Naive thymus-derived CD8-positive, alpha-beta T cell (primary cell): Measurements from ENCODE around the gene RCAN1. TPM values are rescaled to one million over a fixed set of nuclear protein-coding genes. Genes with fewer than 3 reads are reported as not detected.

Source experiments
- ATAC-seq, 2 donors: fragments of 150-1000 bp; cut with Tn5 transposase in 1 of 2; sonication (Bioruptor Pico), chemical (Tn5 transposase) in 1 of 2; 1 replicate in 1 of 2; 2 replicates in 1 of 2; pipeline ENCODE4 v1.10.0; 2021; ENCODE audit warnings: mild to moderate bottlenecking in 2 of 2, moderate library complexity in 2 of 2
- POLR2A ChIA-PET: fragments of 350-600 bp; sonication (Branson Sonifier 250); formaldehyde crosslinking; loops from one replicate; lab custom pipeline; 2021; ENCODE audit warnings: antibody characterized with exemption; lab: Charles Lee
- DNase-seq, 10 donors: peaks; one replicate each; pipeline versions ENCODE4 v3.0.0 to v3.0.0-alpha.2; 2020 to 2022
- H3K27ac Mint-ChIP-seq, 10 donors: one replicate each; pipeline ENCODE4 v1.8.0; 2020 to 2022; ENCODE audit warnings: mild to moderate bottlenecking in 10 of 10, mixed read lengths in 10 of 10, moderate library complexity in 4 of 10, inconsistent platforms in 1 of 10
- H3K27me3 Mint-ChIP-seq, 5 donors: one replicate each; pipeline ENCODE4 v1.8.0; 2021 to 2022; ENCODE audit warnings: mixed read lengths in 5 of 5
- H3K36me3 Mint-ChIP-seq, 3 donors: one replicate each; pipeline ENCODE4 v1.8.0; 2020 to 2022; ENCODE audit warnings: mixed read lengths in 3 of 3, mild to moderate bottlenecking in 2 of 3, inconsistent platforms in 1 of 3
- H3K4me1 Mint-ChIP-seq, 4 donors: one replicate each; pipeline ENCODE4 v1.8.0; 2021 to 2022; ENCODE audit warnings: mixed read lengths in 4 of 4
- H3K4me3 Mint-ChIP-seq, 10 donors: one replicate each; pipeline ENCODE4 v1.8.0; 2020 to 2022; ENCODE audit warnings: mild to moderate bottlenecking in 10 of 10, mixed read lengths in 10 of 10, moderate library complexity in 6 of 10, inconsistent platforms in 1 of 10
- H3K9me3 Mint-ChIP-seq, 9 donors: one replicate each; pipeline ENCODE4 v1.8.0; 2020 to 2022; ENCODE audit warnings: mixed read lengths in 9 of 9, mild to moderate bottlenecking in 3 of 9, inconsistent platforms in 1 of 9, moderate library complexity in 1 of 9
- polyA plus RNA-seq, 3 donors: library from polyadenylated mRNA; unstranded; fragments of 300-500 nt; fragmentation: Illumina TruSeq; gene quantifications; one replicate each; pipeline ENCODE4 v1.2.3, GENCODE V29; 2021
- total RNA-seq, 8 experiments: library from RNA in 2 of 8; stranded (reverse) in 2 of 8; gene quantifications; one replicate each; pipeline ENCODE4 v1.2.3 and lab custom pipeline; 2021 to 2026

RCAN1 gene
- total RNA-seq (1 to 10 TPM; 6.8 to 7.5 TPM), polyA plus RNA-seq (10 to 100 TPM; 11.1 to 15.9 (median 13.2) TPM), total RNA-seq (lab: John Stamatoyannopoulos, UW) (3.4 to 11.5 (median 9.7) reads per million in 6 experiments)

DNA sequence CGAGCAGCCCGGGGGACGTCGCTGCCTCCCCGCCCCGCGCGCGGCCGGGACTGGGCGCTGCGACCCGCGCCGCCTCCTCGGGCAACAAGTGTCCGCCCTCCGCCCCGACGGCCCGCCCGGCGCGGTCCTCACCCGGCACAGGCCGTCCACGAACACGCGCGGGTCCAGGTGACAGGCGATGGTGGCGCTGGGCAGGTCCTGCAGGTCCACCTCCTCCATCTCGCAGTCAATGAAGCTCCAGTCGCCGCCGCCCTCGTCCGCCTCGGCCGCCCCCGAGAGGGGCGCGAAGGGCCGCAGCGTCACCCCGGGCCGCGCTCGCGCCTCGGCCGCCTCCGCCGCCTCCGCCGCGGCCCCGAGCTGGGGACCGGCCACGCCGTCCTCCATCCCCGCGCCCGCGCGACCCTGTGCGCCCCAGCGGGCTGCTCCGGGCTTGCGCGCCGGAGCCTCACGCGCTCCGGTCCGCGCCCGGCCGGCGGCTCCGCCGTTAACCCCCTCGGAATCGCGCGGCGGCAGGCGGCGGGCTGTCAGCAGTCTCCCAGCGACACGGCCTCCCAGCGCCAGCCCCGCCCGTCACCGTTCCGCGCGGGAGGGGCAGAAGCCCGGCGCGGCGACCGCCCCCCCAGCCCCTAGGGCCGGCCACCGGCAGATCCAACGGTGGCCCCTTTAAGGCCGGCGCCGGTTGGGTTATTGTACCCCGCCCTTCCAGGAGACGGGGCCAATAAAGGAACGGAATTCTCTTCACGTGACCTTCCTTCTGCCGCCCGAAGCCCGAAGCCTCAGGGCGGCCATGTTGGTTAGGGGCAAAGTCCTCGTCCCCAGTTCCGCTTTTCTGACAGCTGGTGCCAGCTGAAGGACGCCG, at the start of gene RCAN1:
RCAN1 (minus strand) TSS at position 486 of the 859 bp plus-strand sequence; CDS start at position 384, 102 bp downstream.
- Mint-ChIP-seq H3K36me3 (no peaks in the 10 kb centered on the region), H3K4me1 (peaks cover 16 to 31% (median 23%) of the 10 kb centered on the region in 4 donors), H3K9me3 (no peaks in the 10 kb centered on the region), H3K27ac (peak within 1 kb of the TSS; percentile 81 to 96 (median 92)), H3K27me3 (peaks cover 0 to 3% (median 0%) of the 10 kb centered on the region in 5 donors), H3K4me3 (peak within 1 kb of the TSS; percentile 86 to 95 (median 92))
- POLR2A ChIA-PET, result interaction anchor here (0.6 to 0.9 kb wide), 2 partner anchors 13 to 667 kb away, joined by 3 read pairs; no protein-coding TSS in a partner anchor
- DNase-seq (peak; percentile 71 to 91 (median 84)), ATAC-seq (peak; percentile 94 to 97)

DNA sequence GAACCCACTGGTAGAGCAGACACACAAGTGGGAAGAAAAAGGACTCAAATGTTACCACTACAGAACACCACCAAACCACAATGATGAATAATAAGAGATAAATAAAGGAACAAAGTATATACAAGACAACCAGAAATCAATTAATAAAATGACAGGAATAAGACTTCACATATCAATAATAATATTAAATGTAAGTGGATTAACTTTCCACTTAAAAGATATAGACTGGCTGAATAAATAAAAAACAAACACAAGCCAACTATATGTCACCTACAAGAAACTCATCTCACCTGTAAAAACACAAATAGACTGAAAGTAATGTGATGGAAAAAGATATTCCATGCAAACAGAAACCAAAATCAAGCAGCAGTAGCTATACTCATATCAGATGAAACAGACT, 46.9 kb upstream of the RCAN1 start:
- POLR2A ChIA-PET, result interaction anchor here (0.6 kb wide), 1 partner anchor 13 kb away, joined by 6 read pairs; no protein-coding TSS in a partner anchor
- no peak for DNase-seq
- Mint-ChIP-seq H3K36me3 (peaks cover 0 to 31% (median 12%) of the 10 kb centered on the region in 3 donors), H3K27ac (no peak overlapping the region), H3K27me3 (peaks cover 19 to 62% (median 36%) of the 10 kb centered on the region in 5 donors), H3K9me3 (peaks cover 14 to 38% (median 28%) of the 10 kb centered on the region in 9 donors), H3K4me1 (no peaks in the 10 kb centered on the region), H3K4me3 (no peak overlapping the region)
- no peak for ATAC-seq

DNA sequence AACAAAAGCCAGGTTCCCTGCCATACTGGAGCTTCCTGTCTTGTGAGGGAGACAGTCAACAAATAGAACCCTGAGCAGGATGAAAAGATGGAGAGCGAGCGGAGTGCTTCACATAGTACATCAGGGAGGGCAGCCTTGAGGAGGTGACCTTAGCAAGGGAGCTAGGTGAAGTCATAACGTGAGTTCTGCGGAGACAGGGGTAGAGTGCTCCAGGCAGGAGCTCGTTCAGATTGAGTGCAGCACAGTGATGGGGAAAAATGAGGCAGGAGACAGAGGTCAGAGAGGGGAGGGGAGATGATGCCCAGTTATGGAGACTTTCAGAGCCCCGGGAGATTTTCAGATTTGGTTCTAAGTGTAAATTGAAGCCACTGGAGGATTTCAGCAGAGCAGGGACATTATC, 38.6 kb upstream of the RCAN1 start:
- H3K27ac Mint-ChIP-seq, result no peak overlapping the region
- H3K4me3 Mint-ChIP-seq, result no peak overlapping the region
- DNase-seq (no peak), ATAC-seq (no peak)
- H3K27me3 Mint-ChIP-seq, result peaks cover 28 to 57% (median 31%) of the 10 kb centered on the region in 5 donors
- H3K36me3 Mint-ChIP-seq, result peaks cover 0 to 18% (median 15%) of the 10 kb centered on the region in 3 donors
- H3K9me3 Mint-ChIP-seq, result peaks cover 0 to 36% (median 5%) of the 10 kb centered on the region in 9 donors
- peaks cover 0 to 10% (median 0%) of the 10 kb centered on the region in 4 donors for H3K4me1 Mint-ChIP-seq
- POLR2A ChIA-PET, result no interaction called here

DNA sequence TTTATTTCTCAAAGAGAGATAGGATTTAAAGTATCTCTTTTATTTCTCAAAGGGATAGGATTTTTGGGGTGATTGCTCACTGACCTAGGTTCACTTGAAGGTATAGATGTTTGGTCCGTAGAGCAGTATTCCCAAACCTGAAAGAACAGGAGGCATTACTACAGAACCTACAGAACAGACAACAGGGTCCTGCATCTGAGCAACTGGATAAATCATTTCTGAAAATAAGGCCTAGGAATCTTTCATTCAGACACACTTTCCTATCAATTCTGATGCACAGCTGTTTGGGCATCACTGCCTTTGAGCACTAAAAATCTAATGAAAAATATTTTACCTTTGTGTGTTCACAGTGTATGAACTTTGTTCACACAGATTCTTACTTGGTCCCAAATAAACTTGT, 36.7 kb upstream of the RCAN1 start:
- peaks cover 22 to 49% (median 29%) of the 10 kb centered on the region in 5 donors for H3K27me3 Mint-ChIP-seq
- ATAC-seq, result no peak
- POLR2A ChIA-PET, result no interaction called here

DNA sequence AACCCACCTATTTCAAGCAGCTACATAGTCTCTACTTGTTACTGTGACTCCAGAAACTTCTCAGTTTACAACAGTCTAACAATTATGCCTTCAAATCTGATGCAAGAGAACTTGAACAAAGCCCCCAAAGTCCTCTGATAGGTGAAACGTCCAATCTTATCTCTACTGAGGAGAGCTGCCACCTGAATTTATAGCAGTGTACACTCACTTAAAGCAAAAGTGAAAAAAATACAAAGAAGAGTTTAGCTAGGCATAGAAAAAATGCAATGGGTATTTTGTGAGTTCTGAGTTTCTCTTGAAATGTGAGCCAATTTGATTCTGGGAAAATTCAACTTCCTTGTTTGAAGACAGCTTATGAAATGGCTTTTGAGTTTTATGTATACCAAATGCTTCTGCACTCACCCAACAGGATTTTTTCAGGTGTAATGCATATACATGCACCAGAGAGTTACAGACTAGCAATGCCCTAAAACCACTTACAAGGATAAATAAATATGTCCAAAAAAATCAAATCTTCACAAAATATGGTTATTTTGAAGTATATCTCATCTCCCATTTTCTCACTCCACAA, 36.0 kb upstream of the RCAN1 start:
- Mint-ChIP-seq H3K27ac (no peak overlapping the region), H3K9me3 (peaks cover 0 to 35% (median 5%) of the 10 kb centered on the region in 9 donors), H3K27me3 (peaks cover 20 to 42% (median 28%) of the 10 kb centered on the region in 5 donors), H3K4me3 (no peak overlapping the region), H3K36me3 (peaks cover 0 to 18% (median 15%) of the 10 kb centered on the region in 3 donors), H3K4me1 (peaks cover 0 to 10% (median 0%) of the 10 kb centered on the region in 4 donors)
- POLR2A ChIA-PET, result no interaction called here
- ATAC-seq (no peak), DNase-seq (no peak)

More for the DNA sequence above, 36.7 kb upstream of the RCAN1 start:
- no peak overlapping the region for H3K4me3 Mint-ChIP-seq
- H3K4me1 Mint-ChIP-seq, result peaks cover 0 to 10% (median 0%) of the 10 kb centered on the region in 4 donors
- peaks cover 0 to 35% (median 5%) of the 10 kb centered on the region in 9 donors for H3K9me3 Mint-ChIP-seq
- no peak for DNase-seq
- peaks cover 0 to 18% (median 15%) of the 10 kb centered on the region in 3 donors for H3K36me3 Mint-ChIP-seq
- H3K27ac Mint-ChIP-seq, result no peak overlapping the region

DNA sequence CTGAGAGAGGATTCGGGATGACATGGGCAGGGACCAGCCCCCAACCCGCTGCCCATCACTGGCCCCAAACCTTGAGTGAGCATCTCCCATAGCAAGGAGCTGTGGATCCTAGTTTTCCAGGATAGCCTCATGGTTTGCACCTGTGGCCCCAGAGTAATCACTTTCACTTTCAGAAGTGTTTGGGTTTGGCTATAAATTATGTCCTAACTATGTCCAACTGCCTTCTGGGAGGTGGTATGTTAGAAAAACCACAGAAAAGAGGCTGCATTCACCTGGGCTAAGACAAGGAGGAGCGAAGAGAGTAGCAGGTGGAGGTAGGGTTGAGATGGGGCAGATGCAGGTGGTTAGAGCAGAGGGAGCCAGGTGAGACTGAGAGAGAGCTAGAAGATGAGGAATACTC, 34.5 kb upstream of the RCAN1 start:
- peaks cover 0 to 10% (median 0%) of the 10 kb centered on the region in 4 donors for H3K4me1 Mint-ChIP-seq
- peaks cover 17 to 35% (median 28%) of the 10 kb centered on the region in 5 donors for H3K27me3 Mint-ChIP-seq
- no peak overlapping the region for H3K27ac Mint-ChIP-seq
- H3K36me3 Mint-ChIP-seq, result peaks cover 0 to 18% (median 15%) of the 10 kb centered on the region in 3 donors
- ATAC-seq, result no peak
- DNase-seq, result no peak
- H3K9me3 Mint-ChIP-seq, result peaks cover 0 to 35% (median 5%) of the 10 kb centered on the region in 9 donors
- no peak overlapping the region for H3K4me3 Mint-ChIP-seq
- POLR2A ChIA-PET, result no interaction called here

DNA sequence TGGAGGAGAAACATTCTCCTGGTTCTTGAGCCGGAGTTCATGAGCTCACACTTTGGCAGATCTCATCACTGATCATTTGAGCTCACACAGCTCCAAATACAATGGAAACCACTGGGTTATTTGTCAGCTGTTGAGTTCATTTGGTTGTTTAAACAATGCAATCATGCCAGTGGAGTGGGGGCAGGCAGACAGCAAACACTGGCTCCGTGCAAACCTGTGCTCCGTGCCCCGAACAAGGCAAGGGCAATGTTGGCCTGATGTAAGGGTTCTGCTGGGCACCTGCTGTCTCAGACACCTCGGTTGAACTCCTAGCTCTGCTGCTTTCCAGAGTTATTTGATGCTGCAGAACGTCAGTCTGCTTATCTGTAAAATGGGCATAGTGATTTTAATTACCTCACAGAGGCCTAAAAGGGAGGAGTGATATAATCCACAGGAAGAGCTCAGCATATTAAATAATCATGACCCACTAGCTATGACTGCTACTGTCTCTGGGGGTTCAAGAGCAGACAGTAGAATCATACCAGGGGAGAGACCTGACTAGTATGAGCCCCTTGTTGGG, 33.9 kb upstream of the RCAN1 start:
- H3K27me3 Mint-ChIP-seq, result peaks cover 16 to 33% (median 25%) of the 10 kb centered on the region in 5 donors
- POLR2A ChIA-PET, result no interaction called here
- no peak for ATAC-seq

DNA sequence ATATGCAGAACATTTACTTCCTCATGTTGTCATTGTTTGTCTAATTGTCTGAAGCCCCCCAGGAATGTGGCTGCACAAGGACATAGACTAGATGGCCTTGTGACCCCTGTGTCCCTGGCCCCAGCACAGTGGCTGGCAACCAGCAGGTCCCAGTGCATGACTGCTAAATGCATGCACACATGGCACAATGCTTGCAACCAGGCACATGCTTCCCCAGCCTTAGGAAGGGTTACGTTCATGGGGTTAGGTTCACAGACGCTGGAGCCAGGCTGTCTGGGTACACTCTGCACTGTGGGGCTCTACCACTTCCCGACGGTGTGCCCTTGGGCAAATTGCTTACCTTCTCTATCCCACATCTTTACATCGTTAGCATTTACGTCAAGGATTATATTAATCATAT, 32.6 kb upstream of the RCAN1 start:
- H3K9me3 Mint-ChIP-seq, result peaks cover 0 to 23% (median 5%) of the 10 kb centered on the region in 9 donors
- peaks cover 7 to 24% (median 12%) of the 10 kb centered on the region in 5 donors for H3K27me3 Mint-ChIP-seq
- peaks cover 0 to 13% (median 5%) of the 10 kb centered on the region in 3 donors for H3K36me3 Mint-ChIP-seq
- DNase-seq (no peak), ATAC-seq (no peak)
- no peak overlapping the region for H3K4me3 Mint-ChIP-seq
- POLR2A ChIA-PET, result no interaction called here
- H3K4me1 Mint-ChIP-seq, result peaks cover 0 to 10% (median under 1%) of the 10 kb centered on the region in 4 donors
- H3K27ac Mint-ChIP-seq, result no peak overlapping the region

More for the DNA sequence above, 33.9 kb upstream of the RCAN1 start:
- Mint-ChIP-seq H3K27ac (no peak overlapping the region), H3K4me3 (no peak overlapping the region), H3K4me1 (peaks cover 0 to 10% (median 0%) of the 10 kb centered on the region in 4 donors), H3K36me3 (peaks cover 0 to 18% (median 14%) of the 10 kb centered on the region in 3 donors), H3K9me3 (peaks cover 0 to 35% (median 5%) of the 10 kb centered on the region in 9 donors)
- DNase-seq, result no peak

DNA sequence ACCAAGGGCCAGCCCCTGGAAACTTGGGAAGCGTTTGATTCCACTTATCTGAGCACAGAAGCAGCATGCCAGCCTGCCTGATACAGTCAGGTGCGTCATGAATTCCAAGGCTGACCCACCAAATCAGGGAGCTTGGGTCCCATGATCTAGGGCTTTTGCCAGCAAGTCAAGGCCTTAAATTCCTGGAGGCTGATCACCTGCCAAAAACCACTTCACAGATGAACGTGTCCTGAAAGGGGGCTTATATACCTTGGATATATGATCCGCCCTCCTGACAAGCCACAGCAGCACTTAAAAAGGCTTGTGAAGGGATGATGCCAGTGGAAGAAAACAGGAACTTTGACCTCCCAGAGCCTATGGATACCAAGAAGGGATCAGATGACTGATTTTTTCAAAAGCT, 29.9 kb upstream of the RCAN1 start:
- Mint-ChIP-seq H3K27ac (no peak overlapping the region), H3K27me3 (peaks cover 3 to 17% (median 11%) of the 10 kb centered on the region in 5 donors), H3K4me3 (no peak overlapping the region), H3K36me3 (no peaks in the 10 kb centered on the region), H3K4me1 (peaks cover 4 to 22% (median 15%) of the 10 kb centered on the region in 4 donors), H3K9me3 (peaks cover 0 to 2% (median 0%) of the 10 kb centered on the region in 9 donors)
- DNase-seq, result no peak
- POLR2A ChIA-PET, result no interaction called here
- no peak for ATAC-seq

DNA sequence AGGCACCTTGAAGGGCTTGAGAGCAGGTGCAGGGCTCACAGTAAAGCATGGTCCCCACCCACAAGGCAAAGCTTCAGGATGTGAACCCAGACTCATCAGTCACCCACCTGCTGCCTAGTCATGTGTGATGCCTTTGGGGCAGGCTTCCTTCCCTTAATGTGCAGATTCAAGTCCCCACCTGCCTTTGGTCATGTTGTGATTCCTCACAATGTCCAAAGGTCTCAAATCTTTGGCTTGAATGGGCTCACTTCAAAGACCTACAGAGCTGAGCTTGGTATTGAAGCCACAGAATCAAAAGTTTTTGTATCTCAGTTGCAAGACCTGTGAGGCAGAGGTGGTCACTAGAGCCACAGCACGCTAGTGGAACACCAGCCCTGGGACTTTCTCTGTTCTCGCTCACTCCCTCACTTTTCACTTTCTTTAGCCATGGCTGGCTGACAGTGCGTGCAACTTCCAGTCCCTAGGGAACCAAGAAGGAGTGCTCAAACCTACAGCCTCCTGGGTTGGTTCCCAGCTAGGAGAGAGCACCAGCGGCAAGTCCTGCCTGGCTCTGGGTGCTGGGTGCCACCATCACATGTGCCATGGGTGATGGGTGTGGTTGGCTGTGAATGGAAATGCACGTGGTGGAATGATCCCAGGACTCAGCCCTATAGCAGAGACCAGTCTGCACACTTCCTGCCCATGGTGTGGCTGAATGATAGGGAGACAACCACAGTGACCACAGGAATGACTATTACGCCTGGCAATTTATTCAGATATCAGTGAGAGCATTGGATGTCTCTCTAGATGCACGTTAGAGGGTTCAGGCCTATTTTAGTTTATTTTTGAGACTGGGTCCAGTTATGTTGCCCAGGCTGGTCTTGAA, 27.5 kb upstream of the RCAN1 start:
- Mint-ChIP-seq H3K27me3 (peaks cover 0 to 5% (median 3%) of the 10 kb centered on the region in 5 donors), H3K36me3 (no peaks in the 10 kb centered on the region), H3K4me3 (no peak overlapping the region), H3K9me3 (no peaks in the 10 kb centered on the region), H3K27ac (no peak overlapping the region), H3K4me1 (peaks cover 6 to 24% (median 12%) of the 10 kb centered on the region in 4 donors)
- DNase-seq (no peak), ATAC-seq (no peak)
- POLR2A ChIA-PET, result no interaction called here

DNA sequence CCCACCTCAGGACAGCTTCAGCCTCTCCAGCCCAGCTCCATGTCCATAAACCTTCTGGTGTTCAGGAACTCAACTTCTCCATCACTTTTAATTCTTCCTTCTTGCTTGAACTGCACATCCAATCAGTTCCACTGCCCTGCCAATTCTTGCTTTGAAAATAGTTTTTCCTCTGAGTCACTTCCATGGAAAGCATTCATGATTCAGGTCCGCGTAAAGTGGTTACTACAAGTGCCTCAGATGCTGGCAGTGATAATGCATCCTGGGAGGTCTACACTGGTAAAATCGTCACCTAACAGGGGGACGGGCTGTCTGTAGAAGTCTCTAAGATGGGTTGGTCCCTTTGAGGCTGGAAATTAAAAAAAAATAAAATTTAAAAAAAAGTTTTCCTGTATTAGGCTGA, 25.9 kb upstream of the RCAN1 start:
- POLR2A ChIA-PET, result no interaction called here
- H3K4me1 Mint-ChIP-seq, result peaks cover 6 to 24% (median 12%) of the 10 kb centered on the region in 4 donors
- no peaks in the 10 kb centered on the region for H3K9me3 Mint-ChIP-seq
- DNase-seq, result no peak
- H3K27ac Mint-ChIP-seq, result peak overlapping the region in 5 of 10 donors; percentile 16 to 60 (median 24)
- ATAC-seq, result no peak
- peaks cover 0 to 4% (median 0%) of the 10 kb centered on the region in 5 donors for H3K27me3 Mint-ChIP-seq
- no peaks in the 10 kb centered on the region for H3K36me3 Mint-ChIP-seq
- H3K4me3 Mint-ChIP-seq, result peak overlapping the region in 6 of 10 donors; percentile 23 to 76 (median 58)
